GM23338 (cell line): ENCODE data around the gene GNPTAB. TPM values are rescaled to one million over a fixed set of nuclear protein-coding genes. Genes with fewer than 3 reads are reported as not detected.

ENCODE experiments used
- ATAC-seq: fragments of 200-7000 bp; cut with Tn5 transposase; 3 replicates; pipeline ENCODE4 v1.9.1; 2020
- DNase-seq: peaks from one replicate; pipeline ENCODE4 v3.0.0-alpha.2; 2015; ENCODE audit warnings: low spot score
- H2AFZ ChIP-seq: fragments of 200-600 bp; sonication (generic); 2 replicates; pipeline ENCODE4 v1.8.0; 2016; ENCODE audit warnings: antibody characterized with exemption, mild to moderate bottlenecking, moderate library complexity
- H3F3A ChIP-seq: fragments of 200-600 bp; sonication (generic); replicated peaks from 2 replicates; pipeline ENCODE4 v1.8.0; 2017; ENCODE audit warnings: antibody characterized with exemption, mixed run types, low read depth
- H3K27ac ChIP-seq: fragments of 200-600 bp; sonication (generic); 2 replicates; pipeline ENCODE4 v1.6.1; 2016; ENCODE audit warnings: low read depth
- H3K27me3 ChIP-seq: fragments of 200-600 bp; sonication (generic); 2 replicates; pipeline ENCODE4 v1.8.0; 2016; ENCODE audit warnings: mild to moderate bottlenecking, mixed run types, moderate library complexity; ENCODE audit not compliant: insufficient read depth
- H3K36me3 ChIP-seq: fragments of 200-600 bp; sonication (generic); 2 replicates; pipeline ENCODE4 v1.8.0; 2016; ENCODE audit warnings: mild to moderate bottlenecking; ENCODE audit not compliant: insufficient read depth
- H3K4me1 ChIP-seq: fragments of 200-600 bp; sonication (generic); 2 replicates; pipeline ENCODE4 v1.8.0; 2016; ENCODE audit warnings: mild to moderate bottlenecking, moderate library complexity; ENCODE audit not compliant: insufficient read depth
- H3K4me2 ChIP-seq: fragments of 200-600 bp; sonication (generic); 2 replicates; pipeline ENCODE4 v1.7.1; 2017; ENCODE audit warnings: mixed run types
- H3K4me3 ChIP-seq: fragments of 200-600 bp; sonication (generic); 2 replicates; pipeline ENCODE4 v1.6.1; 2016; ENCODE audit warnings: mixed run types
- H3K79me2 ChIP-seq: fragments of 200-600 bp; sonication (generic); replicated peaks from 2 replicates; pipeline ENCODE4 v1.8.0; 2017; ENCODE audit warnings: mild to moderate bottlenecking; ENCODE audit not compliant: insufficient read depth
- H3K9me2 ChIP-seq: fragments of 200-600 bp; sonication (generic); 2 replicates; pipeline ENCODE4 v1.8.0; 2017; ENCODE audit not compliant: insufficient read depth
- H4K20me1 ChIP-seq: fragments of 200-600 bp; sonication (generic); replicated peaks from 2 replicates; pipeline ENCODE4 v1.8.0; 2017; ENCODE audit warnings: mild to moderate bottlenecking; ENCODE audit not compliant: insufficient read depth
- H3K27ac Mint-ChIP-seq: 2 replicates; pipeline ENCODE4 v1.8.0; 2020; ENCODE audit warnings: inconsistent platforms, mild to moderate bottlenecking, moderate library complexity, mixed read lengths
- H3K27me3 Mint-ChIP-seq: 3 replicates; pipeline ENCODE4 v1.8.0; 2022; ENCODE audit warnings: low read depth, mild to moderate bottlenecking, moderate library complexity, mixed read lengths, inconsistent platforms; ENCODE audit not compliant: insufficient read depth, poor library complexity
- H3K36me3 Mint-ChIP-seq: 3 replicates; pipeline ENCODE4 v1.8.0; 2021; ENCODE audit warnings: low read depth, mild to moderate bottlenecking, inconsistent platforms, moderate library complexity, mixed read lengths
- H3K4me1 Mint-ChIP-seq: 3 replicates; pipeline ENCODE4 v1.8.0; 2020; ENCODE audit warnings: mild to moderate bottlenecking, inconsistent platforms, mixed read lengths
- H3K4me3 Mint-ChIP-seq: 3 replicates; pipeline ENCODE4 v1.8.0; 2021; ENCODE audit warnings: moderate library complexity, mild to moderate bottlenecking, inconsistent platforms, mixed read lengths
- H3K9me3 Mint-ChIP-seq: 3 replicates; pipeline ENCODE4 v1.8.0; 2020; ENCODE audit warnings: moderate library complexity, mild to moderate bottlenecking, inconsistent platforms, mixed read lengths
- EZH2phosphoT487 ChIP-seq: fragments of 200-600 bp; sonication (generic); IDR thresholded peaks from one replicate; pipeline ENCODE4 v1.8.1; 2018; ENCODE audit warnings: antibody characterized with exemption; ENCODE audit not compliant: unreplicated experiment
- POLR2AphosphoS5 ChIP-seq: IDR thresholded peaks from 2 replicates; pipeline ENCODE4 v1.6.1; 2016; ENCODE audit warnings: antibody characterized with exemption, low read depth
- REST ChIP-seq: IDR thresholded peaks from one replicate; pipeline ENCODE4 v1.6.1; 2018; ENCODE audit warnings: antibody characterized with exemption; ENCODE audit not compliant: unreplicated experiment
- ZNF114 ChIP-seq: fragments of 250-450 bp; sonication (Bioruptor Pico); IDR thresholded peaks from 2 replicates; pipeline ENCODE4 v1.5.0; 2020; ENCODE audit warnings: mild to moderate bottlenecking, moderate library complexity
- ZNF331 ChIP-seq: fragments of 250-450 bp; sonication (Bioruptor Pico); IDR thresholded peaks from 2 replicates; pipeline ENCODE4 v1.5.0; 2020; ENCODE audit warnings: low read depth, mild to moderate bottlenecking, moderate library complexity
- polyA plus RNA-seq: library from polyadenylated mRNA; unstranded; fragments of >200 nt; fragmentation: Nextera tagmentation; extraction: Ambion mirVana; gene quantifications from 2 replicates; pipeline ENCODE4 v1.2.1, GENCODE V29; 2016
- total RNA-seq: library from RNA; depleted of rRNA; stranded (reverse); fragments of >200 nt; shearing (Covaris generic); gene quantifications from 2 replicates; pipeline ENCODE4 v1.2.3, GENCODE V29; 2014
- TF ChIP-seq, protein P1 (sequence below): fragments of 250-450 bp; sonication (Bioruptor Pico); IDR thresholded peaks from 2 replicates; pipeline ENCODE4 v1.5.0; 2020; ENCODE audit warnings: mild to moderate bottlenecking, moderate library complexity
- TF ChIP-seq, protein P2 (sequence below), 2 experiments: fragments of 200-600 bp in 1 of 2; sonication (generic) in 1 of 2; conservative IDR thresholded peaks; 2 replicates each; pipeline versions ENCODE4 v1.5.1 to v1.6.1; 2016 to 2017; ENCODE audit warnings: antibody characterized with exemption in 2 of 2, low read depth in 2 of 2, mild to moderate bottlenecking in 2 of 2, moderate library complexity in 1 of 2
- TF ChIP-seq, protein P3 (sequence below): IDR thresholded peaks from 2 replicates; pipeline ENCODE4 v1.6.1; 2016; ENCODE audit warnings: antibody characterized with exemption

GNPTAB gene
- total and polyA plus RNA-seq, 2 experiments from 2014 or later = 23.6 to 58.3 TPM

GRCh38 chr12:101763246-101763931, 67.4 kb downstream of the GNPTAB start:
- Histone ChIP-seq H3F3A (no peaks in the 10 kb centered on the region), H3K27me3 (no peaks in the 10 kb centered on the region), H3K36me3 (peaks cover 24% of the 10 kb centered on the region; the same call in 1 of the 2 replicates), H2AFZ (no peak overlapping the region), H3K9me2 (no peaks in the 10 kb centered on the region), H3K4me1 (no peaks in the 10 kb centered on the region), H3K4me2 (no peak overlapping the region), H3K27ac (no peak overlapping the region), H3K4me3 (no peak overlapping the region), H3K79me2 (no peaks in the 10 kb centered on the region), H4K20me1 (no peaks in the 10 kb centered on the region; the same call in 1 of the 2 replicates)
- H3K9me3 Mint-ChIP-seq = no peaks in the 10 kb centered on the region
- peaks cover 23% of the 10 kb centered on the region; the same call in 2 of the 3 replicates for H3K36me3 Mint-ChIP-seq
- TF ChIP-seq EZH2phosphoT487 = no peak
- DNase-seq = no peak
- H3K4me1 Mint-ChIP-seq = peaks cover 7% of the 10 kb centered on the region
- no peak for ATAC-seq
- peak overlapping the region; percentile 46 for H3K27ac Mint-ChIP-seq
- no peak overlapping the region for H3K4me3 Mint-ChIP-seq
- peaks cover 3% of the 10 kb centered on the region for H3K27me3 Mint-ChIP-seq

DNA sequence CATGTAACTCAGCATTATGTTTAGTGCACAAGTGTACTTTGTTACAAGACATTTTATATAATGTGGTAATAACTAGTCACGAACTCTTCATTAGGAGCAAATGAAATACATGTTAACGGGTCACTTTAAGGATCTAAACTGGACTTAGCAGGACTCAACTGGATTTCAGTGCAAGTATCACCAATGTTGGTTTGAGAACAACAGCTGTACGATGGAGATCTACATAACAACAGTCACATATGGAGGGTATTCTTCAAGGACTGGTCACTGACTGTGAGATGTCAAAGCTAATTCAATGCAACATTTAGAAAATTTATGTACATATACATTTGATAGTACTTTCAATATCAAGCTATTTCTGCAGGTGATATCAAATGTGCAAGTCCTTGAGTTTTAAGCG, 69.0 kb downstream of the GNPTAB start:
- Mint-ChIP-seq H3K27me3 (peaks cover 3% of the 10 kb centered on the region), H3K9me3 (no peaks in the 10 kb centered on the region), H3K36me3 (peaks cover 16% of the 10 kb centered on the region; the same call in 2 of the 3 replicates), H3K4me3 (no peak overlapping the region), H3K4me1 (peaks cover 7% of the 10 kb centered on the region), H3K27ac (peak overlapping the region; percentile 92)
- no peak overlapping the region for H3K4me2 ChIP-seq
- no peaks in the 10 kb centered on the region for H4K20me1 ChIP-seq
- no peak overlapping the region for H3K27ac ChIP-seq
- ATAC-seq (no peak; the same call in 2 of the 3 replicates), DNase-seq (no peak)
- H3K4me3 ChIP-seq = no peak overlapping the region
- no peaks in the 10 kb centered on the region for H3K79me2 ChIP-seq
- H3K36me3 ChIP-seq = peaks cover 19% of the 10 kb centered on the region; the same call in 1 of the 2 replicates
- no peaks in the 10 kb centered on the region for H3K27me3 ChIP-seq
- no peaks in the 10 kb centered on the region for H3F3A ChIP-seq
- no peak overlapping the region for H2AFZ ChIP-seq
- no peaks in the 10 kb centered on the region for H3K4me1 ChIP-seq
- H3K9me2 ChIP-seq = no peaks in the 10 kb centered on the region
- TF ChIP-seq ZNF331 (CRISPR knock-in tag) (no peak), REST (no peak), ZNF114 (no peak), POLR2AphosphoS5 (no peak), EZH2phosphoT487 (no peak)
- TF ChIP-seq, protein P1, sequence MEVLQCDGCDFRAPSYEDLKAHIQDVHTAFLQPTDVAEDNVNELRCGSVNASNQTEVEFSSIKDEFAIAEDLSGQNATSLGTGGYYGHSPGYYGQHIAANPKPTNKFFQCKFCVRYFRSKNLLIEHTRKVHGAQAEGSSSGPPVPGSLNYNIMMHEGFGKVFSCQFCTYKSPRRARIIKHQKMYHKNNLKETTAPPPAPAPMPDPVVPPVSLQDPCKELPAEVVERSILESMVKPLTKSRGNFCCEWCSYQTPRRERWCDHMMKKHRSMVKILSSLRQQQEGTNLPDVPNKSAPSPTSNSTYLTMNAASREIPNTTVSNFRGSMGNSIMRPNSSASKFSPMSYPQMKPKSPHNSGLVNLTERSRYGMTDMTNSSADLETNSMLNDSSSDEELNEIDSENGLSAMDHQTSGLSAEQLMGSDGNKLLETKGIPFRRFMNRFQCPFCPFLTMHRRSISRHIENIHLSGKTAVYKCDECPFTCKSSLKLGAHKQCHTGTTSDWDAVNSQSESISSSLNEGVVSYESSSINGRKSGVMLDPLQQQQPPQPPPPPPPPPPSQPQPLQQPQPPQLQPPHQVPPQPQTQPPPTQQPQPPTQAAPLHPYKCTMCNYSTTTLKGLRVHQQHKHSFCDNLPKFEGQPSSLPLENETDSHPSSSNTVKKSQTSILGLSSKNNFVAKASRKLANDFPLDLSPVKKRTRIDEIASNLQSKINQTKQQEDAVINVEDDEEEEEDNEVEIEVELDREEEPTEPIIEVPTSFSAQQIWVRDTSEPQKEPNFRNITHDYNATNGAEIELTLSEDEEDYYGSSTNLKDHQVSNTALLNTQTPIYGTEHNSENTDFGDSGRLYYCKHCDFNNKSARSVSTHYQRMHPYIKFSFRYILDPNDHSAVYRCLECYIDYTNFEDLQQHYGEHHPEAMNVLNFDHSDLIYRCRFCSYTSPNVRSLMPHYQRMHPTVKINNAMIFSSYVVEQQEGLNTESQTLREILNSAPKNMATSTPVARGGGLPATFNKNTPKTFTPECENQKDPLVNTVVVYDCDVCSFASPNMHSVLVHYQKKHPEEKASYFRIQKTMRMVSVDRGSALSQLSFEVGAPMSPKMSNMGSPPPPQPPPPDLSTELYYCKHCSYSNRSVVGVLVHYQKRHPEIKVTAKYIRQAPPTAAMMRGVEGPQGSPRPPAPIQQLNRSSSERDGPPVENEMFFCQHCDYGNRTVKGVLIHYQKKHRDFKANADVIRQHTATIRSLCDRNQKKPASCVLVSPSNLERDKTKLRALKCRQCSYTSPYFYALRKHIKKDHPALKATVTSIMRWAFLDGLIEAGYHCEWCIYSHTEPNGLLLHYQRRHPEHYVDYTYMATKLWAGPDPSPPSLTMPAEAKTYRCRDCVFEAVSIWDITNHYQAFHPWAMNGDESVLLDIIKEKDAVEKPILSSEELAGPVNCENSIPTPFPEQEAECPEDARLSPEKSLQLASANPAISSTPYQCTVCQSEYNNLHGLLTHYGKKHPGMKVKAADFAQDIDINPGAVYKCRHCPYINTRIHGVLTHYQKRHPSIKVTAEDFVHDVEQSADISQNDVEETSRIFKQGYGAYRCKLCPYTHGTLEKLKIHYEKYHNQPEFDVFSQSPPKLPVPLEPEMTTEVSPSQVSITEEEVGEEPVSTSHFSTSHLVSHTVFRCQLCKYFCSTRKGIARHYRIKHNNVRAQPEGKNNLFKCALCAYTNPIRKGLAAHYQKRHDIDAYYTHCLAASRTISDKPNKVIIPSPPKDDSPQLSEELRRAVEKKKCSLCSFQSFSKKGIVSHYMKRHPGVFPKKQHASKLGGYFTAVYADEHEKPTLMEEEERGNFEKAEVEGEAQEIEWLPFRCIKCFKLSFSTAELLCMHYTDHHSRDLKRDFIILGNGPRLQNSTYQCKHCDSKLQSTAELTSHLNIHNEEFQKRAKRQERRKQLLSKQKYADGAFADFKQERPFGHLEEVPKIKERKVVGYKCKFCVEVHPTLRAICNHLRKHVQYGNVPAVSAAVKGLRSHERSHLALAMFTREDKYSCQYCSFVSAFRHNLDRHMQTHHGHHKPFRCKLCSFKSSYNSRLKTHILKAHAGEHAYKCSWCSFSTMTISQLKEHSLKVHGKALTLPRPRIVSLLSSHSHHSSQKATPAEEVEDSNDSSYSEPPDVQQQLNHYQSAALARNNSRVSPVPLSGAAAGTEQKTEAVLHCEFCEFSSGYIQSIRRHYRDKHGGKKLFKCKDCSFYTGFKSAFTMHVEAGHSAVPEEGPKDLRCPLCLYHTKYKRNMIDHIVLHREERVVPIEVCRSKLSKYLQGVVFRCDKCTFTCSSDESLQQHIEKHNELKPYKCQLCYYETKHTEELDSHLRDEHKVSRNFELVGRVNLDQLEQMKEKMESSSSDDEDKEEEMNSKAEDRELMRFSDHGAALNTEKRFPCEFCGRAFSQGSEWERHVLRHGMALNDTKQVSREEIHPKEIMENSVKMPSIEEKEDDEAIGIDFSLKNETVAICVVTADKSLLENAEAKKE (CRISPR knock-in tag) = no peak
- TF ChIP-seq, protein P2, sequence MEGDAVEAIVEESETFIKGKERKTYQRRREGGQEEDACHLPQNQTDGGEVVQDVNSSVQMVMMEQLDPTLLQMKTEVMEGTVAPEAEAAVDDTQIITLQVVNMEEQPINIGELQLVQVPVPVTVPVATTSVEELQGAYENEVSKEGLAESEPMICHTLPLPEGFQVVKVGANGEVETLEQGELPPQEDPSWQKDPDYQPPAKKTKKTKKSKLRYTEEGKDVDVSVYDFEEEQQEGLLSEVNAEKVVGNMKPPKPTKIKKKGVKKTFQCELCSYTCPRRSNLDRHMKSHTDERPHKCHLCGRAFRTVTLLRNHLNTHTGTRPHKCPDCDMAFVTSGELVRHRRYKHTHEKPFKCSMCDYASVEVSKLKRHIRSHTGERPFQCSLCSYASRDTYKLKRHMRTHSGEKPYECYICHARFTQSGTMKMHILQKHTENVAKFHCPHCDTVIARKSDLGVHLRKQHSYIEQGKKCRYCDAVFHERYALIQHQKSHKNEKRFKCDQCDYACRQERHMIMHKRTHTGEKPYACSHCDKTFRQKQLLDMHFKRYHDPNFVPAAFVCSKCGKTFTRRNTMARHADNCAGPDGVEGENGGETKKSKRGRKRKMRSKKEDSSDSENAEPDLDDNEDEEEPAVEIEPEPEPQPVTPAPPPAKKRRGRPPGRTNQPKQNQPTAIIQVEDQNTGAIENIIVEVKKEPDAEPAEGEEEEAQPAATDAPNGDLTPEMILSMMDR (conservative IDR thresholded peaks at IDR 0.05; ENCODE audit: low read depth in 2 of 2) = no peak
- TF ChIP-seq, protein P3, sequence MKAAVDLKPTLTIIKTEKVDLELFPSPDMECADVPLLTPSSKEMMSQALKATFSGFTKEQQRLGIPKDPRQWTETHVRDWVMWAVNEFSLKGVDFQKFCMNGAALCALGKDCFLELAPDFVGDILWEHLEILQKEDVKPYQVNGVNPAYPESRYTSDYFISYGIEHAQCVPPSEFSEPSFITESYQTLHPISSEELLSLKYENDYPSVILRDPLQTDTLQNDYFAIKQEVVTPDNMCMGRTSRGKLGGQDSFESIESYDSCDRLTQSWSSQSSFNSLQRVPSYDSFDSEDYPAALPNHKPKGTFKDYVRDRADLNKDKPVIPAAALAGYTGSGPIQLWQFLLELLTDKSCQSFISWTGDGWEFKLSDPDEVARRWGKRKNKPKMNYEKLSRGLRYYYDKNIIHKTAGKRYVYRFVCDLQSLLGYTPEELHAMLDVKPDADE = no peak
